ENCODE results near the gene ZNF346.
"Not testable (repeated sequence)": the region's sequence is repeated elsewhere in the genome, so short reads cannot be mapped to it uniquely, and the experiment has no call there.

Gene ZNF346

DNA sequence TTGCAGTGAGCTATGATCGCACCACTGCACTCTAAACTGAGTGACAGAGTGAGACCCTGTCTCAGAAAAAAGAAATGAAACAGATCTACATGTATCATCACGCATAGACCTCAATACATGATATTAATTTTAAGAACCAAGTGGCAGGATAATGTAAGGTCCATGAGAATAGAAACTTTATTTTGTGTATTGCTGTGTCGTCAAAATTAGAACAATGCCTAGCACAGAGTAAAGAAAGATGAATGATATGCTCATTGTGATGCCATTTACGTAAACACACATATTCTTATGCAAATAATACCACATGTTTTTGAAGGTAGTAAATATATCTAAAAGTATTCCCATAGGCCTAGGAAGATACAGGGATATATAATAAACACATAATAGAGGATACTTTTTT lies 12.3 kb upstream of the ZNF346 start:
- DNase-seq = no peak

- no peak for DNase-seq
Observed at GRCh38 chr5:177015156-177015555, 7.3 kb upstream of the ZNF346 start.

- DNase-seq = no peak
Observed at GRCh38 chr5:177018341-177018740, 4.2 kb upstream of the ZNF346 start.

- DNase-seq = no peak
Observed at GRCh38 chr5:177020033-177020432, 2.5 kb upstream of the ZNF346 start.

GRCh38 chr5:177023303-177023664 lies 788 bp downstream of the ZNF346 start:
- DNase-seq = no peak

DNA sequence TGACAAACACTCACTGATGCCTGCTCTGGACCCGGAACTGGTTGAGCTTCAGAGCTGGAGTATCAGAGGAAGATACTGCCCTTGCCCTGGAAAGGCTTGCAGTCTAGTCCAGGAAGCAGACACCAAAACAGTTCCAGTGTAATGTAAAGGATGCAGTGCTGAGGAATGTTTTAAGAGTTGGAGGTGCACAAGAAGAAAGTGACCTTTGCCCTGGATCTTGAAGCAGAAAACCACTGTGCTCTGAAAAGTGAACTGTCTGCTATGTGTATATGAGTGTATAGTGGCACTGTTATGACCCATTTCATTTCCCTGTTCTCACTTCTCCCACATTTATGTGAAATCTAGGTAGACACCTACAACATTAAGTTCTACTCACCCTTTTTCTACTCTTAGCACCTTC lies 2.1 kb downstream of the ZNF346 start:
- no peak for DNase-seq

GRCh38 chr5:177025101-177025601 lies 2.7 kb downstream of the ZNF346 start:
- DNase-seq = no peak

- no peak for DNase-seq
Observed at GRCh38 chr5:177027665-177028064, 5.2 kb downstream of the ZNF346 start.

GRCh38 chr5:177029498-177029897 lies 7.0 kb downstream of the ZNF346 start:
- DNase-seq = no peak

DNA sequence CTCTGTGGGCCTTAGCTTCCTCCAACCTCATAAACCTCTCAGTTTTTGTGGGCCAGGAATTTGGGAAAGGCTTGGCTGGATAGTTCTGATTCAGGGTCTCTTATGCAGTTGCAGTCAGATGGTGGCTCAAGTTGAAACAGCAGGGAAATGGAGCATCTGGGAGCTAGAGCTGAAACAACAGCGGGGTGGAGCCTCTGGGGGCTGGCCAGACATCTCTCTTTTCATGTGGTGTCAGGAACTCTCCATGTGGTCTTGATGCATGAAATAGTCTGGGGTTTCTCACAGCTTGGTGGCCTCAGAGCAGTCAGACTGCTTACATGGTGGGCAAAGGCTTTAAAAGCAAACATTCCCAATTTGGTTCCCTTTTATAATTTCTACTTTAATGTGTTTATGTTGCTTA lies 13.5 kb downstream of the ZNF346 start:
- DNase-seq = no peak

DNA sequence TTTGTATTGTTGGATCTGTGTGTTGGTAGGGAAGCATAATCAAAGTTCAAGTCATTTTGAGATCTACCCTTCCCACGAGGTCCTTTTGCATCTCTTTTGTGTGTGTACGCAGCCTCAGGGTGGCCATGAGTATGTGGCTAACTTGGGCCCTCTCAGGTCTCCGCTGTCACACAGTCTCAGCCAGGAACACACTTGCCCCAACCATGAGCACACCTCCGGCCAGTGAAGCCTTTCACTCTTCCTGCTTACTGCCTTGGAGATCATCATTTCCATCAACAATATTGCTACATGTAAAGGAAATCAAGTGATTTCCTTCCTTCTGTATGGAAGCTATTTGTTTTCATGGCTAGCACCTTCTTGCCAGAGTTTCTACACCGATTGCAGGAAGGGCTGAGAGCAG lies 13.9 kb downstream of the ZNF346 start:
- DNase-seq = no peak

DNA sequence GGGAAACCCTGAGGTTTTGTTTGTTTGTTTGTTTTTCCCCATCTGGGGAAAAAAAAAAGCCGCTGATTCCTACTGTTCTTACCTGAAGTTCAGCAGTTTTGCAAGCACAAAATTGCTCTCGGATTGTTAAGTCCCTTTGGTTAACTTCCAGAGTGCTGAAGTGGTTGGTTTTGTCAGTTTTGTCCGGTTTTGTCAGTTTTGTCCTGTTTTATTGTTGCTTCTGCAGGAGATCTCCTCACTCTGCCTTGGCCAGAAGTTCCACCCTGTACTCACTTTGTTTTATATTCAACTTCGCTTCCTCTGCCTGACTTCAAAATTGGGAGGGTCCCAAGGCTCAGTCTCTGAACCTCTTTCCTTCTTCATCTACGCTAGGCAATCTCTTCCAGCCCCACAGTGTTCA lies 14.4 kb downstream of the ZNF346 start:
- no peak for DNase-seq

GRCh38 chr5:177040814-177041420 lies 18.4 kb downstream of the ZNF346 start:
- DNase-seq = no peak

DNA sequence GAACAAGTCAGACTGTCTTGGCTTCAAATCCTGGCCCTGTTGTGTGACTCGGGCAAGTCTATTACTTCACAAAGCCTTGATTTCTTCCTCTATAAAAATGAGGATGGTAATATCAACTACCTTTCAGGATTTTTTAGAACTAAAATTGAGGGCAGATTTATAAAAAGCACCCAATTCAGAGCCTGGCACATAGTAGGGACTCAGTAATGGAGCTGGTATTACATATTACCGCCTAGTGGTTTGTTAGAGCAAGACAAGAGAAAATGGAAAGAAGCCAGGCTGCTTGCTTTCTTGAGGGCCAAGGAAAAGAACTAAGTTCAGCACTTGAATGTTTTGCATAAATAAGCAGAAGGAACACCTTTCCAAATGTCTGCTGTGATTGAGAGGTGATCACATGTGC lies 19.4 kb downstream of the ZNF346 start:
- DNase-seq = no peak

DNA sequence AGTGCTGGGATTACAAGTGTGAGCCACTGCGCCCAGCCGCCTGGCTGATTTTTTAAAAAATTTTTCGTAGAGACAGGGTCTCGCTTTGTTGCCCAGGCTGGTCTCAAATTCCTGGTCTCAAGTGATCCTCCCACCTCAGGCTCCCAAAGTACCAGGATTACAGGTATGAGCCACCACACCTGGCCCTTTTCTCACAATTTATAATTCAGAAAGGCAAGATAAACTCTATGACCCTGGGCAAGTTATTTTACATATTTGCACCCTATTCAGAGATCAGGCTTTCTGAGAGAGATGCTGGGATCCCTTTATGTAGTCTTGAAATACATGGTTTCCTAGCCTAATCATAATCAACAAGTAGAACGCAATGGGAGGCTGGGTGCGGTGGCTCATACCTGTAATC lies 20.6 kb downstream of the ZNF346 start:
- no peak for DNase-seq

- DNase-seq = no peak
Observed at GRCh38 chr5:177043958-177044357, 21.5 kb downstream of the ZNF346 start.

GRCh38 chr5:177044641-177045040 lies 22.1 kb downstream of the ZNF346 start:
- no peak for DNase-seq

- DNase-seq = no peak
Observed at GRCh38 chr5:177045631-177046030, 23.1 kb downstream of the ZNF346 start.

- DNase-seq = not testable (repeated sequence)
Observed at GRCh38 chr5:177048531-177048930, 26.0 kb downstream of the ZNF346 start.

GRCh38 chr5:177049285-177049684 lies 26.8 kb downstream of the ZNF346 start:
- no peak for DNase-seq

GRCh38 chr5:177064500-177065277 lies 42.2 kb downstream of the ZNF346 start:
- no peak for DNase-seq

GRCh38 chr5:177065491-177065890 lies 43.0 kb downstream of the ZNF346 start:
- DNase-seq = no peak

DNA sequence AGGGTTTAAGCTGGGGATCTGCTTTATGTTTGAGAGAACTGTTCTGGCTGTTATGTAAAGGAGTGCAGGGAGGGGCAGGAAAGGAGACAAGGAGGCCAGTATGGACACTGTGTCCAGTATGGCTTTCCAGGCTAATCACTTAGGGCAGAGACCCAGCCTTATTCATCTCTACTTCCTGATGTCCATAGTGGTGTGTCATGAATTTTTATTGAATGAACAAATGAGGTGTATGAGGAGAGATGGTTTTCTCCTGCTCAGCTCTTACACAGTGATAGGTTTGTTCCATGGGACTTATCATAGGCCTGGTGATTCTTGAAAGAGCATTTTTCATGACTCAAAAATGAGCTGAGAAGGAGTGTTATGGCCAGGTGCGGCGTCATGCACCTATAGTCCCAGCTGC lies 43.7 kb downstream of the ZNF346 start:
- DNase-seq = no peak

- DNase-seq = no peak
Observed at GRCh38 chr5:177067503-177067902, 45.0 kb downstream of the ZNF346 start.
